ENCODE data around the gene CERCAM.

Gene CERCAM

DNA sequence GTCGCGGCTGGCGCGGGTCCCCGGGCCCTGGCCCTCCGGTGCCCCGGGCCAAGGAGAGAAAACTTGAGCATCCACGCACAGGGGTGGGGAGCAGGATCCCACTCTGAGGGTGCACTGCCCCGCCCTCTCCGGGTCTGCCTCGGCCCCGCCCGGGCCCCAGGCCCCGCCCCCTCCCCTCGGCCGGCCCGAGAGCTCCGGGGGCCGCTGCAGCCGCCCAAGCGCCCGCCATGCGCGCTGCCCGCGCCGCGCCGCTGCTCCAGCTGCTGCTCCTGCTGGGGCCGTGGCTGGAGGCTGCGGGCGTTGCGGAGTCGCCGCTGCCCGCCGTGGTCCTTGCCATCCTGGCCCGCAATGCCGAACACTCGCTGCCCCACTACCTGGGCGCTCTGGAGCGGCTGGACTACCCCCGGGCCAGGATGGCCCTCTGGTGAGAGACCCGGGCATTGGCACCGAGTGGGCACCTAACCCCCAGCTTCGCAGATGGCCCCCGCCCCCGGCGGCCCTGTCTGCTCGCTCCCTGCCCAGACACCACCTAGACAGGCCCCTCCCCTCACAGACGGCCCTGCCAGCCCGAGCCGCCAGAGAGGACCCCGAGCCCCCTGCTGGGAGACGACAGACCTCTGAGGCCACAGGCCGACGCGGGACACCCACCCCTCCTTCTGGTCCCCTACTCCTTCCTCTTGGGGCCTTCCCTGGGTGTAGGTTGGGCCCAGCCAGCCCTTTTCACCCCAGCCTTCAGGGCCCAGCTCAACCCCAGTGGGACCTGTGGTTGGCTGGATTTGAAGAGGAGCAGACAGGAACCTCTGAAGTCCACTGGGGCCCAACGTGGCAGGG lies at the start of gene CERCAM:
Gene CERCAM, plus strand, starts transcription at position 207 of the 831 bp plus-strand sequence. Its CDS starts 21 bp downstream, at position 228.
- FAIRE-seq = no peak

- FAIRE-seq = no peak
These were observed 49.0 kb upstream of the CERCAM start for GRCh38 chr9:128371630-128372117.

DNA sequence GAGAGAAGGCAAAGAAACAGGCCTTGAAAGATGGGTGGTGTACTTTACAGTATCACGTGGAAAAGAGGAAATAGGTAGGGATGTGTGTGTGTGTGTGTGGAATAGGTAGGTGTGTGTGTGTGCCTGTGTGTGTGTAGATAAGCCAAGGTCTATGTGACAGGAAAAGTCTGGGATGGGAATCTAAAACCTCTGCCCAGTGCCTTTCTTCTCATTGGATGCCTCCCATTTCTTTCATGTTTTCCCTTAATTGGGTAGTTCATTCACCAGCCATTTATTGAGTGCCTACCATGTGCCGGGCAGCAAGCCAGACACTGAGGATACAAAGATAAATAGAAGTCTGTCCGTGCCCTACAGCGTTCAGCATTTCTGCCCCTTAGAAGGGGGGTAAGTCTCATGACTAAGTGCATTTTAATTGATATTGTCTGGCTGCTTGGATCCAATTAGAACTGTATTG lies 48.4 kb upstream of the CERCAM start:
- no peak for FAIRE-seq

DNA sequence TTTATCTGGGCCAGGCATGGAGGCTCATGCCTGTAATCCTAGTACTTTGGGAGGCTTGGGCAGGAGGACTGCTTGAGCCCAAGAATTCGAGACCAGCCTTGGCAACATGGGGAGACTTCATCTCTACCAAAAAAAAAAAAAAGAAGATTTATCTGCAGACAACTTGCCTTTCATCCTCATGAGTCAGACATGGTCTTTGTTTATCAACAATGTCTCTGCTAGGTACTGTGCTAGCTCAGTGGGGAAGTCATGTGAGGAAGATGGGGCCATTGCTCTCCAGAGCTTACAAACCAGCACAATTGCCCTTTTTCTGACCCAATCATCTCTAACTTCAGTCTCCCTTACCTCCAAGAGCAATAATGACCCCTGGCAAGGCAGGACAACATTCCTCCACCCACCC lies 47.9 kb upstream of the CERCAM start:
- FAIRE-seq = no peak

GRCh38 chr9:128374221-128374675 lies 46.4 kb upstream of the CERCAM start:
- no peak for FAIRE-seq

- FAIRE-seq = no peak
These were observed 44.8 kb upstream of the CERCAM start for GRCh38 chr9:128375865-128376264.

GRCh38 chr9:128382261-128382660 lies 38.4 kb upstream of the CERCAM start:
- no peak for FAIRE-seq

GRCh38 chr9:128383007-128383753 lies 37.5 kb upstream of the CERCAM start:
- FAIRE-seq = no peak

DNA sequence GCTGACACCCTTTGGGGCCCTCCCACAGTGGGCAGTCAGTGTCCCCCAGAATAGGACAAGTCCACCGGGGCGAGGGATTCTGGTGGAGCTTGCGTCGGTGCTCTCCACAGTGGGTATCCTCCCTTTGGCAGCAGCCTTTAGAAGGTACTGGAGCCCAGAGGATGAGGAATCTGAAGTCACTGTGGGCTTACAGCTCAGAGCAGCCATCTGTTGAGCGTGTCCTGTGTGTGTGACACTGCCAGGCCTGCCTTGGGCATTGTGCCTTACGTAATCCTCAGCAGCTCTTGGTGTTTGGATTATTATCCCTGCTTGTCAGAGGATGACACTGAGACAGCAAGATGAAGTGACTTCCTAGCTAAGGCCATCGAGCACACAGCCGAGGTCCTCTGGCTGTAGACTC lies 36.9 kb upstream of the CERCAM start:
- no peak for FAIRE-seq

GRCh38 chr9:128384801-128385495 lies 35.7 kb upstream of the CERCAM start:
- no peak for FAIRE-seq

GRCh38 chr9:128385496-128386460 lies 34.9 kb upstream of the CERCAM start:
- FAIRE-seq = no peak

- FAIRE-seq = no peak
These were observed 32.5 kb upstream of the CERCAM start for GRCh38 chr9:128388150-128388549.

GRCh38 chr9:128389395-128390149 lies 31.1 kb upstream of the CERCAM start:
- no peak for FAIRE-seq

DNA sequence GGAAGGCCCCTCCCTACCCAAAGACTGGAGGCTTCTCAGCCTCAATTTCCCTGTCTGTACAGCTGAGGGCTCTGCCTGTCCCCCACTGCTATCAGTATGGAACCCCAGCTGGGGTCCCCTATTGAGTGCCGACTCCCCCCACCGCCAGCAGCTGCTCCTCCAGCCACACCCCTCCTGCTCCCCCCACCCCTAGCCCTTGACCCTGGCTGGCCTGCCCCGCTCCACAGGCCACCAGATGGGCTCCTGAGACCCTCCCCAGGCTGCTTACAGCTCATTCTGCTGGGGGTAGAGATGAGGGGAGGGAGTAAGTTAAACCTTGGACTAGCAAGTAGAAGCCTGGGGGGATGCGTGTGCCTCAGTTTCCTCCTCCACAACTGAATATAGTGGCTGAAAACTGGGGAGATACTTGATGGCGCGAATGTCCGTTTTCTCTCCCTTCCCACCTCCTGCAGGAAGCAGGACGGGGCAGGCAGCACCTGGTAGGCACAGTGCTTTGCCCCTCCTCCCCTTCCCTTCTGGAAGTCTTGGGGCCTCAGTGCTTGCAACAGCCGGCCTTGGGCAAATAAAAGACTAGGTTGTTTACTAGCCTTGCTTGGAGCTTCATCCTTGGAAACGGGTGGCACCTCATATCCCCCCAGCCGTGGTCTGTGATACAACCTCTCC lies 30.4 kb upstream of the CERCAM start:
- FAIRE-seq = no peak

DNA sequence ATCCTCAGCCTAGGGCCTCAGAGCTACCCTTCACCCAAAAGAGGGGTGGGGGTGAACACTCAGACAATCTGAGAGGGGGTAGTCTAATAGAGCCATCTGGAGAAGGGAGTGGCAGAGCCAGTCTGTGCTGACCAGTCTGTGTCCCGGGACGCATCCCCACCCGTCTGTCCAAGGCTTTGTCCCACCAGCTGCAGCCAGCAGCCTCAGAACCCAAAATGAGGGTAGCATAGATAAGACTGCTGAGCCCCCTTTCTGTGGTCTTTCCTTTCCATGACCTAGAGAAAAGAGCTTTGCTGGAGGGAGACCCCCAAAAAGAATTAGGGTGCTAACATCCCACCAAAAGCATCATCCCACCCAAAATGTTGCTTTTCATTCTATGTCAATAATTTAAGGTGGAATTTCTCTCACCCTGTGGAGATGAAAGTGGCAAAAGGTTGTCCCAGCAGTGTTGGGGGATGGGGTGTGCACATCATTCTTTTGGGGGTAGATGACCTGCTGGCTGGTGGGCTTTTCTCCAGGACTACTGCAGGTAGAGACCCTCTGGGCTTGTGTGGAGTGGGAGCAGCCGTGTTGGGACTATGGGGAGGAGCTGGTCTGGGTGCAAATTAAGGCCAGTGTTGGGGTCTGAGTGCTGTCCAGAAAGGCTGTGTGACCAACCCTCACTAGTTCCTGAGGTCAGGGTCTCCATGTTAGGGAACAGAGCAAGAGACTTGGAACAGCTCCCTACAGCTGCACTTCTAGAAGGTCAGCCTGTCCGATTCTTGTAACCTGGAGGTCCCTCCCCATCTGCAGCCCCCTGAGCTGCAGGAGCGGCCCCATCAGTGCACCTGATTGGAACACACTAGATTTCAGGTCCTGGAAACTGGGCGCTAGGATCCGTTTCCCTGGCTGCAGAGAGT lies 29.6 kb upstream of the CERCAM start:
- no peak for FAIRE-seq

GRCh38 chr9:128391956-128392301 lies 28.7 kb upstream of the CERCAM start:
- no peak for FAIRE-seq

- no peak for FAIRE-seq
These were observed 28.1 kb upstream of the CERCAM start for GRCh38 chr9:128392302-128393144.

- FAIRE-seq = no peak
These were observed 27.4 kb upstream of the CERCAM start for GRCh38 chr9:128393145-128393775.

Data from TTC549 (cell line).